Smooth muscle cell (in vitro differentiated cells): Measurements from ENCODE around the gene ELMO1. TPM values are rescaled to one million over a fixed set of nuclear protein-coding genes. Genes with fewer than 3 reads are reported as not detected.

Source experiments
- DNase-seq: peaks from one replicate; lab custom pipeline; 2025; ENCODE audit not compliant: unreplicated experiment; lab: John Stamatoyannopoulos, UW
- H2AFZ ChIP-seq: fragments of 200-600 bp; sonication (generic); 2 replicates; pipeline ENCODE4 v1.6.0; 2016; ENCODE audit warnings: antibody characterized with exemption, low read depth, mild to moderate bottlenecking
- H3F3A ChIP-seq: fragments of 200-600 bp; sonication (generic); 2 replicates; pipeline ENCODE4 v1.6.0; 2017; ENCODE audit warnings: antibody characterized with exemption, low read depth
- H3K27ac ChIP-seq: fragments of 200-600 bp; sonication (generic); 2 replicates; pipeline ENCODE4 v1.5.1; 2016; ENCODE audit warnings: low read depth, mild to moderate bottlenecking
- H3K27me3 ChIP-seq: fragments of 200-600 bp; sonication (generic); 2 replicates; pipeline ENCODE4 v1.6.1; 2016; ENCODE audit warnings: low read depth, mild to moderate bottlenecking
- H3K36me3 ChIP-seq: fragments of 200-600 bp; sonication (generic); 2 replicates; pipeline ENCODE4 v1.5.1; 2016; ENCODE audit warnings: low read depth
- H3K4me1 ChIP-seq: fragments of 200-600 bp; sonication (generic); 2 replicates; pipeline ENCODE4 v1.5.1; 2016; ENCODE audit warnings: low read depth
- H3K4me2 ChIP-seq: fragments of 200-600 bp; sonication (generic); 2 replicates; pipeline ENCODE4 v1.6.0; 2016; ENCODE audit warnings: mild to moderate bottlenecking
- H3K4me3 ChIP-seq: fragments of 200-600 bp; sonication (generic); 2 replicates; pipeline ENCODE4 v1.5.1; 2016; ENCODE audit warnings: mild to moderate bottlenecking
- H3K79me2 ChIP-seq: fragments of 200-600 bp; sonication (generic); 2 replicates; pipeline ENCODE4 v1.6.0; 2016; ENCODE audit warnings: low read depth, mild to moderate bottlenecking
- H3K9ac ChIP-seq: fragments of 200-600 bp; sonication (generic); 2 replicates; pipeline ENCODE4 v1.6.0; 2016; ENCODE audit warnings: low read depth
- H3K9me3 ChIP-seq: fragments of 200-600 bp; sonication (generic); replicated peaks from 2 replicates; pipeline ENCODE4 v1.5.1; 2016; ENCODE audit warnings: low read depth
- H4K20me1 ChIP-seq: fragments of 200-600 bp; sonication (generic); 2 replicates; pipeline ENCODE4 v1.6.0; 2016; ENCODE audit warnings: low read depth
- WGBS: methylation state at CpG from one replicate; pipeline ENCODE4 v1.1.7; 2016; ENCODE audit warnings: low lambda C conversion rate; 5-methylcytosine and 5-hydroxymethylcytosine counted together
- polyA plus RNA-seq: library from polyadenylated mRNA; unstranded; fragments of >200 nt; fragmentation: Nextera tagmentation; extraction: Ambion mirVana; gene quantifications from 2 replicates; pipeline ENCODE4 v1.2.1, GENCODE V29; 2016
- total RNA-seq: library from RNA; depleted of rRNA; stranded (reverse); fragments of >200 nt; gene quantifications from 2 replicates; pipeline ENCODE4 v1.2.3, GENCODE V29; 2014
- TF ChIP-seq, protein P1 (sequence below): fragments of 200-600 bp; sonication (generic); IDR thresholded peaks from 2 replicates; pipeline ENCODE4 v1.5.1; 2017; ENCODE audit warnings: borderline replicate concordance, mild to moderate bottlenecking, antibody characterized with exemption; ENCODE audit not compliant: insufficient read depth, poor library complexity, severe bottlenecking

ELMO1 gene
- total and polyA plus RNA-seq, 2 experiments from 2014 or later, result 8.2 to 36.0 TPM

DNA sequence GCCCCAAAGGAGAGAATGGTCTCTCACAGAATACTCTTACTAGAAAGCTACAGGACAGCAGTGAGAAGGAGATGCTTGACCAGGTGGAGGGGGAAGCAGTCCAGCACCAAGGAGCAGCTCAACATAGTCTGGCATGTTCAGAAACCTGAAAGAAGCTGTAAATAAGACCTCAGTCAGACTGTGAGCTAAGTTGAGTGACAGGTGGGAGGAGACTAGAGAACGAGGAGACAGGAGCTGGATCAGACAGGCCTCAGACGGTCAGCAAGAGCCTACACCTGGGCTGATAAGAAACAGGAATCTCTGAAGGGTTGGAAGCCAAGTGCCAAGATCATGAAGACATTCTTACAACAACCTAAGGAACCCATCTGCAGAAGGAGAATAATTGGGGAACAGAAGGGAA, 54.5 kb downstream of the ELMO1 start:
- Histone ChIP-seq H3K79me2 (peaks cover 3% of the 10 kb centered on the region), H3K4me2 (no peak overlapping the region), H3K4me3 (no peak overlapping the region), H3F3A (no peaks in the 10 kb centered on the region), H2AFZ (no peak overlapping the region), H3K27me3 (no peaks in the 10 kb centered on the region), H3K9ac (no peak overlapping the region), H3K27ac (no peak overlapping the region), H4K20me1 (no peaks in the 10 kb centered on the region), H3K36me3 (no peaks in the 10 kb centered on the region), H3K4me1 (peaks cover 14% of the 10 kb centered on the region), H3K9me3 (no peaks in the 10 kb centered on the region)
- 50% methylated on average over 2 of the region's 2 CpGs for WGBS
- DNase-seq, result no peak
- TF ChIP-seq, protein P1, sequence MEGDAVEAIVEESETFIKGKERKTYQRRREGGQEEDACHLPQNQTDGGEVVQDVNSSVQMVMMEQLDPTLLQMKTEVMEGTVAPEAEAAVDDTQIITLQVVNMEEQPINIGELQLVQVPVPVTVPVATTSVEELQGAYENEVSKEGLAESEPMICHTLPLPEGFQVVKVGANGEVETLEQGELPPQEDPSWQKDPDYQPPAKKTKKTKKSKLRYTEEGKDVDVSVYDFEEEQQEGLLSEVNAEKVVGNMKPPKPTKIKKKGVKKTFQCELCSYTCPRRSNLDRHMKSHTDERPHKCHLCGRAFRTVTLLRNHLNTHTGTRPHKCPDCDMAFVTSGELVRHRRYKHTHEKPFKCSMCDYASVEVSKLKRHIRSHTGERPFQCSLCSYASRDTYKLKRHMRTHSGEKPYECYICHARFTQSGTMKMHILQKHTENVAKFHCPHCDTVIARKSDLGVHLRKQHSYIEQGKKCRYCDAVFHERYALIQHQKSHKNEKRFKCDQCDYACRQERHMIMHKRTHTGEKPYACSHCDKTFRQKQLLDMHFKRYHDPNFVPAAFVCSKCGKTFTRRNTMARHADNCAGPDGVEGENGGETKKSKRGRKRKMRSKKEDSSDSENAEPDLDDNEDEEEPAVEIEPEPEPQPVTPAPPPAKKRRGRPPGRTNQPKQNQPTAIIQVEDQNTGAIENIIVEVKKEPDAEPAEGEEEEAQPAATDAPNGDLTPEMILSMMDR, result no peak

DNA sequence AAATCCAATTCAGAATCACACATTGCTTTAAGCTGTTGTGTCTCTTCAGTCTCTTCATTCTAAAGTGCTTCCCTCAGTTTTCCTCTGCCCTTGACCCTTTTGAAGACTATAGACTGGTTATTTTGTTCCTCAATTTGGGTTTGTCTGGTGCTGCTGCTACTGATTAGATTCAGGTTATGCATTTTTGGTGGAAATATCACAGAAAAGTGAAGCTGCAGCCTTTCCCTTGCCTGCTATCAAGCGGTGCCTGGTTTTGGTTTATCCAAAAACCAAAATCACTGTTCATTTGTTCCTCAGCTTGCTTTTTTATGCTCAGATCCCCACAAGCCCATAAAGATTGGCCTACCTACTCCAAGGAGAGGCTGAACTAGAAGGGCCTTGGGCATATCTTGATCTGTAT, 55.2 kb downstream of the ELMO1 start:
- H3F3A ChIP-seq, result no peaks in the 10 kb centered on the region
- DNase-seq, result no peak
- H3K27me3 ChIP-seq, result no peaks in the 10 kb centered on the region
- WGBS, result 100% methylated on average over 1 of the region's 1 CpG
- H3K9me3 ChIP-seq, result no peaks in the 10 kb centered on the region
- H3K9ac ChIP-seq, result no peak overlapping the region
- no peak overlapping the region for H3K4me3 ChIP-seq
- TF ChIP-seq, protein P1, result no peak
- H3K4me2 ChIP-seq, result no peak overlapping the region
- peaks cover 14% of the 10 kb centered on the region for H3K4me1 ChIP-seq
- H3K79me2 ChIP-seq, result peaks cover 3% of the 10 kb centered on the region
- no peaks in the 10 kb centered on the region for H4K20me1 ChIP-seq
- H3K36me3 ChIP-seq, result no peaks in the 10 kb centered on the region
- no peak overlapping the region for H3K27ac ChIP-seq
- H2AFZ ChIP-seq, result no peak overlapping the region

DNA sequence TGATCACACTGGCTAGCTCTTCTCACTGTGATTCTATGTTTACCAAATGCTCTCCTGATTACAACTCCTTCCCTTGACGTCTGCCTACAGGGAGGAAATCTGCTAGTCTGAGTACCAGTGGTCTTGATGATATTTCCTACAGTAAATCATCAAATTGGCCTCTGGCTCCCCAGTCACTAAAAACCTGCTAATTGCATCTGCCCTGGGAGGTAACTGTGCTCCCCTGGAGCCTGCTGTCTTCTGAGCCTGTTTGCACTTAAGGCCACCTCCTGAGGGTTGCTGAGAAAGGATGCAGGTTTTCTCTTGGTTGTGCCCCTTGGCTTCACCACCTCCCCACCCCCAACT, 56.0 kb downstream of the ELMO1 start:
- Histone ChIP-seq H3K9me3 (no peaks in the 10 kb centered on the region), H3K36me3 (no peaks in the 10 kb centered on the region), H3K79me2 (peaks cover 3% of the 10 kb centered on the region), H3K27me3 (no peaks in the 10 kb centered on the region), H3K4me1 (peaks cover 14% of the 10 kb centered on the region), H3K4me2 (no peak overlapping the region), H3F3A (no peaks in the 10 kb centered on the region), H2AFZ (no peak overlapping the region), H3K27ac (no peak overlapping the region), H4K20me1 (no peaks in the 10 kb centered on the region), H3K9ac (no peak overlapping the region), H3K4me3 (no peak overlapping the region)
- 39% methylated on average over 1 of the region's 1 CpG for WGBS
- DNase-seq, result no peak
- TF ChIP-seq, protein P1, result no peak

DNA sequence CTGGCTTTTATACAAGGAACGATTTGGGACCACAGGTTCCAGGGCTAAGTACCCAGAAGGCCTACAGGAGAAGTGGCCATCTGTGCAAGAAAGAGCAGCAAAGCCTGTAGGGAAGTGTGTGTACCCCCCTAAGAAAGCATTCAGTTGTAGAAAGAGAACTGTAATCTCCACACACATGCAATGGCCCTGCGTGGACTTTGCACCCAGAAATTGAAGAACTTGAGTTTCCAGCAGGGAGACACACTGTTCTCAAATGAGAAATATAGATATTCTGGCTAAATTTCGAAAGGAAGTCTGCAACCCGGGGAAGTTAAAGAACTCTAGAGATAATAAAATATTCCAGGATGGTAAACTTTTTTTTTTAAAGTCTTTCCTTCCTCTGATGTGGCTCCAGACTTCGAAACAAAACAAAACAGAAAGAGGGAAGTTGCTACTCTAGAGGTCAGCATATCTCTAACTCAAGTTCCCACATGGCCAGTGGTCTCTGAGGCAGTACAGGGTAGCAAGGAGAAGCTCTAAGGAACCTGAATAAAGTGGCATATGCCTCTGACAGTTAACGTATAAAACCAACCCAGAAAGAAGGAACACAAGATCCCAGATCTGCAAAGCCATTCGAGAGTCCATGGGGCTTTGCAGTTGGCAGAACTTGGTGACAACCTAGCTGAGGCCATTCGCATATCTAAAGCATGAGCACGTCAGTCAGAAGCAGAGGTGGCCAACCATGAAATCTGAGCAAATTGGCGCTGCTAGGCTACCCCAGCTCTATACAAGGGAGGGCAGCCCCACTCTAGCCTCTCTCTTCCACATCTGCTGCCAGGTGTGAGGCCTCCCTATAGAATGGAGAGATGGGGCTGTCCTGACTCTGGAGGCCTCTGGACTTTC, 56.6 kb downstream of the ELMO1 start:
- no peak overlapping the region for H3K4me2 ChIP-seq
- no peak for DNase-seq
- no peaks in the 10 kb centered on the region for H3F3A ChIP-seq
- H3K79me2 ChIP-seq, result peaks cover 3% of the 10 kb centered on the region
- TF ChIP-seq, protein P1, result no peak
- peaks cover 14% of the 10 kb centered on the region for H3K4me1 ChIP-seq
- no peaks in the 10 kb centered on the region for H3K27me3 ChIP-seq
- no peaks in the 10 kb centered on the region for H4K20me1 ChIP-seq
- H3K36me3 ChIP-seq, result no peaks in the 10 kb centered on the region
- H3K4me3 ChIP-seq, result no peak overlapping the region
- no peak overlapping the region for H2AFZ ChIP-seq
- H3K9me3 ChIP-seq, result no peaks in the 10 kb centered on the region
- H3K27ac ChIP-seq, result no peak overlapping the region
- H3K9ac ChIP-seq, result no peak overlapping the region
- 85% methylated on average over 10 of the region's 10 CpGs for WGBS
